OCI-LY1 (cell line): ENCODE data around the gene PHLDB2.

ENCODE experiments used
- H2AFZ ChIP-seq: fragments of 200-600 bp; sonication (generic), shearing (Covaris generic); 2 replicates; pipeline ENCODE4 v1.6.0; 2014; ENCODE audit warnings: antibody characterized with exemption, mild to moderate bottlenecking, low read length
- H3F3A ChIP-seq: fragments of 200-600 bp; sonication (generic), shearing (Covaris generic); 2 replicates; pipeline ENCODE4 v1.6.0; 2014; ENCODE audit warnings: mild to moderate bottlenecking, antibody characterized with exemption, low read length, moderate library complexity; ENCODE audit not compliant: insufficient read depth
- H3K27ac ChIP-seq: fragments of 200-600 bp; sonication (generic); 2 replicates; pipeline ENCODE4 v1.5.1; 2014; ENCODE audit warnings: low read length, mixed run types, mild to moderate bottlenecking, low read depth; ENCODE audit not compliant: poor library complexity, severe bottlenecking
- H3K27me3 ChIP-seq: fragments of 200-600 bp; sonication (generic); 2 replicates; pipeline ENCODE4 v1.6.0; 2014; ENCODE audit warnings: antibody characterized with exemption, mild to moderate bottlenecking, low read length, moderate library complexity; ENCODE audit not compliant: insufficient read depth
- H3K36me3 ChIP-seq: fragments of 200-600 bp; sonication (generic); 2 replicates; pipeline ENCODE4 v1.6.1; 2014; ENCODE audit warnings: mild to moderate bottlenecking, antibody characterized with exemption, low read length, moderate library complexity, mixed read lengths; ENCODE audit not compliant: insufficient read depth
- H3K4me1 ChIP-seq: fragments of 200-600 bp; sonication (generic); 2 replicates; pipeline ENCODE4 v1.5.1; 2014; ENCODE audit warnings: mild to moderate bottlenecking, low read length, moderate library complexity; ENCODE audit not compliant: insufficient read depth, severe bottlenecking
- H3K4me2 ChIP-seq: fragments of 200-600 bp; sonication (generic), shearing (Covaris generic); 2 replicates; pipeline ENCODE4 v1.6.1; 2014; ENCODE audit warnings: low read length
- H3K4me3 ChIP-seq: fragments of 200-600 bp; sonication (generic); 2 replicates; pipeline ENCODE4 v1.5.1; 2014; ENCODE audit warnings: low read length, low read depth, mild to moderate bottlenecking, mixed read lengths; ENCODE audit not compliant: poor library complexity, severe bottlenecking
- H3K79me2 ChIP-seq: fragments of 200-600 bp; shearing (Covaris generic); 2 replicates; pipeline ENCODE4 v1.6.1; 2016; ENCODE audit warnings: mixed run types, low read length, mixed read lengths; ENCODE audit not compliant: insufficient read depth
- H3K9ac ChIP-seq: fragments of 200-600 bp; sonication (generic), shearing (Covaris generic); 2 replicates; pipeline ENCODE4 v1.6.1; 2014; ENCODE audit warnings: mild to moderate bottlenecking, low read length, mixed read lengths
- H3K9me2 ChIP-seq: fragments of 200-600 bp; sonication (generic), shearing (Covaris generic); 2 replicates; pipeline ENCODE4 v1.6.1; 2014; ENCODE audit warnings: low read depth, mild to moderate bottlenecking, low read length, mixed read lengths
- H3K9me3 ChIP-seq: fragments of 200-600 bp; shearing (Covaris generic); 2 replicates; pipeline ENCODE4 v1.6.1; 2014; ENCODE audit warnings: low read length, mixed read lengths
- H4K20me1 ChIP-seq: fragments of 200-600 bp; sonication (generic), shearing (Covaris generic); 2 replicates; pipeline ENCODE4 v1.6.0; 2016; ENCODE audit warnings: mild to moderate bottlenecking, low read length; ENCODE audit not compliant: insufficient read depth
- EZH2 ChIP-seq: fragments of 200-600 bp; sonication (generic), shearing (Covaris generic); IDR thresholded peaks from 2 replicates; pipeline ENCODE4 v1.8.0; 2017; ENCODE audit warnings: borderline replicate concordance, mixed run types, mild to moderate bottlenecking, antibody characterized with exemption, low read length, moderate library complexity, mixed read lengths
- TF ChIP-seq, protein P1 (sequence below): fragments of 200-600 bp; sonication (generic), shearing (Covaris generic); IDR thresholded peaks from 2 replicates; pipeline ENCODE4 v1.5.1; 2017; ENCODE audit warnings: mild to moderate bottlenecking, antibody characterized with exemption, low read length, moderate library complexity, mixed read lengths

The PHLDB2 gene

DNA sequence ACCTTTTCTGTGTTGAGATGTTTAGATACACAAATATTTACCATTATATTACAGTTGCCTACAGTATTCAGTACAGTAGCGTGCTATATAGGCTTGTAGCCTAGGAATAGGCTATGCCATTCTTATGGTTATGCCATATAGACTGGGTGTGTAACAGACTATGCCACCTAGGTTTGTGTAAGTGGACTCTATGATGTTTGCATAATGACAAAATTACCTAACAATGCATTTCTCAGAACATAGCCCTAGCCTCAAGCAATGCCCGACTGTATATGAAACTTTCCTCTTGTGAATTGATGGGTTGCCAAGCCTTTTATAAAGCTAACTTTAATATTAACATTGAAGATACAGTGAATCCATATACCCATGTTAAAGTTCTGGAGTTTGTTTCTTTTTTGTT is 10.3 kb upstream of the PHLDB2 start:
- no peaks in the 10 kb centered on the region for H3K79me2 ChIP-seq
- no peaks in the 10 kb centered on the region for H3K9me3 ChIP-seq
- no peaks in the 10 kb centered on the region for H3K9me2 ChIP-seq
- H3K27ac ChIP-seq, result no peak overlapping the region
- TF ChIP-seq EZH2, result no peak
- TF ChIP-seq, protein P1, sequence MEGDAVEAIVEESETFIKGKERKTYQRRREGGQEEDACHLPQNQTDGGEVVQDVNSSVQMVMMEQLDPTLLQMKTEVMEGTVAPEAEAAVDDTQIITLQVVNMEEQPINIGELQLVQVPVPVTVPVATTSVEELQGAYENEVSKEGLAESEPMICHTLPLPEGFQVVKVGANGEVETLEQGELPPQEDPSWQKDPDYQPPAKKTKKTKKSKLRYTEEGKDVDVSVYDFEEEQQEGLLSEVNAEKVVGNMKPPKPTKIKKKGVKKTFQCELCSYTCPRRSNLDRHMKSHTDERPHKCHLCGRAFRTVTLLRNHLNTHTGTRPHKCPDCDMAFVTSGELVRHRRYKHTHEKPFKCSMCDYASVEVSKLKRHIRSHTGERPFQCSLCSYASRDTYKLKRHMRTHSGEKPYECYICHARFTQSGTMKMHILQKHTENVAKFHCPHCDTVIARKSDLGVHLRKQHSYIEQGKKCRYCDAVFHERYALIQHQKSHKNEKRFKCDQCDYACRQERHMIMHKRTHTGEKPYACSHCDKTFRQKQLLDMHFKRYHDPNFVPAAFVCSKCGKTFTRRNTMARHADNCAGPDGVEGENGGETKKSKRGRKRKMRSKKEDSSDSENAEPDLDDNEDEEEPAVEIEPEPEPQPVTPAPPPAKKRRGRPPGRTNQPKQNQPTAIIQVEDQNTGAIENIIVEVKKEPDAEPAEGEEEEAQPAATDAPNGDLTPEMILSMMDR, result no peak
- H3K27me3 ChIP-seq, result no peaks in the 10 kb centered on the region
- H3K4me1 ChIP-seq, result no peaks in the 10 kb centered on the region
- no peak overlapping the region for H3K4me2 ChIP-seq
- H3K4me3 ChIP-seq, result no peak overlapping the region
- H2AFZ ChIP-seq, result no peak overlapping the region
- H3F3A ChIP-seq, result no peaks in the 10 kb centered on the region
- no peaks in the 10 kb centered on the region for H4K20me1 ChIP-seq
- H3K9ac ChIP-seq, result no peak overlapping the region
- no peaks in the 10 kb centered on the region for H3K36me3 ChIP-seq

DNA sequence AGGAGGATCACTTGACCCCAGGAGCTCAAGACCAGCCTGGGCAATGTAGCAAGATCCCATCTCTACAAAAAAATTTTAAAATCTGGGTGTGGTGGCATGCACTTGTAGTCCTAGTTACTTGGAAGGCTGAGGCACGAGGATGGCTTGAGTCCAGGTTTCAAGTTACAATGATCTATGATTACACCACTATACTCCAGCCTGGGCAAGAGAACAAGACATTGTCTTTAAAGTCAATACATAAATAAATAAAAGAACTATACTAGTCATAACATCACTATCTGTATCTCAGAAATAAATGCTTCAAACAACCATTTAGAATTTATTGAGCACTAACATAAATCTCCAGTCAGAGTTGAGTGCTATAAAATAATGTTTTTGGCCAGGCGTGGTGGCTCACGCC is 8.5 kb upstream of the PHLDB2 start:
- no peaks in the 10 kb centered on the region for H3K27me3 ChIP-seq
- no peaks in the 10 kb centered on the region for H4K20me1 ChIP-seq
- H3K9me3 ChIP-seq, result no peaks in the 10 kb centered on the region
- H3K79me2 ChIP-seq, result no peaks in the 10 kb centered on the region
- no peaks in the 10 kb centered on the region for H3K36me3 ChIP-seq
- H3K4me1 ChIP-seq, result no peaks in the 10 kb centered on the region
- no peak overlapping the region for H2AFZ ChIP-seq
- H3K27ac ChIP-seq, result no peak overlapping the region
- no peak overlapping the region for H3K4me2 ChIP-seq
- no peaks in the 10 kb centered on the region for H3F3A ChIP-seq
- H3K9me2 ChIP-seq, result no peaks in the 10 kb centered on the region
- TF ChIP-seq EZH2, result no peak
- TF ChIP-seq, protein P1, result no peak
- no peak overlapping the region for H3K4me3 ChIP-seq
- H3K9ac ChIP-seq, result no peak overlapping the region

DNA sequence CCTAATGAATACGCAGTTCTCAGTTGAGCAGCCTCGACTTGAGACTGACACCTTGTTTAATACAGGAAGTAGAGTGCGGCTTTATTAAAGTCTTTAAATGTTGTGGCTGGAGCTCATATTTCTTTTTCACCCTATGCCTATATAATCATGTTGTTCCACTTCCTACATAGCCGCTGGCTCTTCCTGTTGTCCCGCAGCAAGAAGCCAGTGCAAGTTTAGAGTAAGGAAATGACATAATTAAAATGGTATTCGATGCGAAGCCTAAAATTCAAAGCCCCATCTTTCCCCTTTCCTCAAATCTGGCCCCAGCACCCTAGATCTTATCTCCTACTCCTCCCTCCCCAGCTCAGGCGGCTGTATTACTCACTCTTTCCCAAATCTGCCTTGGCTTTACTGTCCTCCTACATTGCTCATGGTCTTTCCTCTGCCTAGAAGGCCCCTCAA is 7.5 kb upstream of the PHLDB2 start:
- no peaks in the 10 kb centered on the region for H3K36me3 ChIP-seq
- no peak overlapping the region for H3K9ac ChIP-seq
- TF ChIP-seq, protein P1, result no peak
- TF ChIP-seq EZH2, result no peak
- no peaks in the 10 kb centered on the region for H3F3A ChIP-seq
- no peak overlapping the region for H2AFZ ChIP-seq
- no peaks in the 10 kb centered on the region for H3K9me2 ChIP-seq
- no peaks in the 10 kb centered on the region for H4K20me1 ChIP-seq
- no peak overlapping the region for H3K4me2 ChIP-seq
- no peaks in the 10 kb centered on the region for H3K4me1 ChIP-seq
- no peak overlapping the region for H3K27ac ChIP-seq
- no peaks in the 10 kb centered on the region for H3K27me3 ChIP-seq
- H3K4me3 ChIP-seq, result no peak overlapping the region
- H3K9me3 ChIP-seq, result no peaks in the 10 kb centered on the region
- H3K79me2 ChIP-seq, result no peaks in the 10 kb centered on the region
